GM21526 (cell line): ENCODE measurements around the gene AWAT2.

Experiments
- ATAC-seq: cut with Tn5 transposase; IDR thresholded peaks from one replicate; pipeline ENCODE4 v1.9.1; 2021; ENCODE audit warnings: moderate library complexity; ENCODE audit not compliant: unreplicated experiment, low FRiP score

Gene AWAT2

GRCh38 chrX:70049925-70050324 is at the start of gene AWAT2:
TSS of gene AWAT2 (minus strand) at chrX:70049938. CDS start at chrX:70049932, 6 bp downstream.
- no peak for ATAC-seq

- ATAC-seq: no peak
These were observed 46.3 kb upstream of the AWAT2 start for GRCh38 chrX:70096052-70096451.

DNA sequence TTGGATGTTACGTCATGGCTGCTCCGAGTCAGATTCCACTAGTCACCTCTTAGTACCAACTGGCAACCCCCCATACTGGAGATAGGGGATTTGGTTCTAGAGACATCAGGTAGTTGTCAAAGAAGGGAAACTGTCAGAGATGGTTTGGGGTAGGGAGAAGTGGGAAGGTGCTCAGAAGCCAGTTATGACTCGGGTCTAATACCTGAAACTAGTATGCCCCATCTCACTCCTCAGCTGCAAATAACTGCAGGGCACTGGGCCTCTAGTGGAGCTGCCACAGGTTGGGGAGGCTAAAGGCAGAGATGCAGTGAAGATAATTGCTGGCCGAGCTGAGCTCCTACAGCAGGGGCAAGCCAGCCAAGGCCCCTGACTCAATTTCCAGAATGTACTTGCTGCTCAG is 42.5 kb upstream of the AWAT2 start:
- no peak for ATAC-seq

DNA sequence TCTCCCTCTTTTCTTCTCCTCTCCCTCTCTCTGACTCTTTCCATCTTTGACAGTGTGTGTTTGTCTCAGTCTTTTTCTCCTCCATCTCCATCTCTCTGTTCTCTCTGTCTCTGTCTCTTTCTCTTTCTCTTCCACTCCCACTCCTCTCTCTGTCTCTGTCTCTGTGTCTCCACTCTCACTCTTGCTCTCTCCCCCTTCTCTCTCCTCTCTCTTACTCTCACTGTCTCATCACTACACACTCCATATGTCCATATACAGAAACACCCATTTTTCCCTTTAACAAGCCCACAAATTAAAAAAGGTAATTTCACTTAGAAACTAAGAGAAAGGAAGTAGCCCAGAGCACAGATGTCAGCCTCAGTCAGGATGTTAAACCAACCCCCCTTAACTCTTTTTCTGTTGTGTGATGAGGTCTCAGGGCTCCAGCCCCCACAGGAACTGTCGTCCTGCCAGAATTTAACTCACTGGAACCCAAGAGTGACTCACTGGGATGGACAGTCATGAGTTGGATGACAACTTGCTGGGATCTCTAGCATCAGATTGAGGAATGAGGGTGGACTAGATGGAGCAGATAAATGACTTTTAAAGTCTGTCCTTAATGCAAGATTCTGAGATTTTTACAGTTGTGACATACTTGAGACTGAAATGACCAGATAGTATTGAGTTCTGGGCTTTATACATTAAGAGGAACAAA is 40.0 kb upstream of the AWAT2 start:
- no peak for ATAC-seq

GRCh38 chrX:70088751-70089150 is 39.0 kb upstream of the AWAT2 start:
- ATAC-seq: no peak

- no peak for ATAC-seq
These were observed 38.3 kb upstream of the AWAT2 start for GRCh38 chrX:70087857-70088630.

- ATAC-seq: no peak
These were observed 35.0 kb upstream of the AWAT2 start for GRCh38 chrX:70084592-70085240.

DNA sequence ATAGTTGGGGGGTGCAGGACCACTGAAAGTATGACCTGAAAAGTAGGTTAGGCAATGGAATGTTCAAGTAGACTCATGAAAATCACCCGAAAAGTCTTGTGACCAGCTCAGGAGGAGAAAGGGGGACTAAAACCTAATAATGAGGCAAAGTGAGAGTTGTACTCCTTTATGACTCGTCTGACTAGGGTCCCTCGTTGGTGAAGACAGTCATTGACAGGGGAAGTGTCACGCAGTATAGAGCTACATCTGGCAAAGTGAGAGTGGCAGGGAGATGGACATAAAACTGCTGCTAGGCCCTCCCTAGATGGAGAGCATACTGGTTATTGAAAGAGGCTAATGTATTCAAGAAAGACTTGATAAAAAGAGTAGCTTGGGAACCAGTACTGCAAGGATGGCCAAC is 33.0 kb upstream of the AWAT2 start:
- ATAC-seq: no peak

DNA sequence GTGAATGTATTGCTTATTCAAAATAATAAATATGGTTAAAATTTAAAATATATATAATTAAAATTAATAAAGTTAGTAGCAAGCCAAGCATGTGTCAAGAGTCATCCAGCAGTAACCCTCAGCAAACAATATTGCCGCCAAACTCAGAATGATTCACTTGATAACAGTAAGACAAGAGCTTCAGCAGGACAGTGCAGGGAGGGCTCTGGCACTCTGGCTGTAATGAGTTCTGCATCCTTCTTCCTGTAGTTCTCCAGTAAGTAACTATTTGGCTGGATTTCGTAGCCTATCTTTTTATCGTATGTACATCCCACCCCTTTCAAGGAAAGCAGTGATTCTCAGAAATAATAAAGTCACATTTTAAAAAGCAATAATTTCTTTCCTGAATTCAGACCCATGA is 30.1 kb upstream of the AWAT2 start:
- no peak for ATAC-seq

DNA sequence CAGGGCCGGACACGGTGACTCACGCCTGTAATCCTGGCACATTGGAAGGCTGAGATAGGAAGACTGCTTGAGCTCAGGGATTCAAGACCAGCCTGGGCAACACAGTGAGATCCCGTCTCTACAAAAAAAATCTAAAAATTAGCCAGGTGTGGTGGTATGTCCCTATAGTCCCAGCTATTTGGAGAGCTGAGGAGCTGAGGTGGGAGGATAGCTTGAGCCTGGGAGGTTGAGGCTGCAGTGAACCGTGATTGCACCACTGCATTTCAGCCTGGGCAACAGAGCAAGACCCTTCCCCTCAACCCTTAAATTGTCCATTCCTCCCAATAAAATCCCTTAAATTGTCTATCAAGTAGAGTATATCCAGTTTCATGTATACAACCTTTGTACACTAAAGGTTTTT is 29.6 kb upstream of the AWAT2 start:
- no peak for ATAC-seq

DNA sequence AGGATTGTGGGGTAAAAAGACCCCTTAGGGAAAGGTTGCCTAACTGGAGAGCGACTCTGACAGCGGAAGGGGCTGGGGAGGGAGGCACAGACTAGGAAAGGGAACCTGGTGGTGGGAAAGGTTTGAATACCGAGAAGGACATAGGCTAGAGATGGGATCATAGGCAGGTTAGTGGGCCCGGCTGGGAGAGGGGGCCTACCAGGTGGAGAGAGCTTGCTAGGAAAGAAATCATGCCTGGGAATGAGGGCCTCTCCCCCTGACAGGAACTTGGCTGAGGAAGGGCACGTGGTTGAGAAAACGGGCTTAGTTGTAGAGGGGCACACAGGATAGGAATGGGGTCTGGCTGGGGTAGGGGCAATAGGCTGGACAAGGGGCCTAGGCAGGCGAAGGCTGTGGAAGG is 16.9 kb upstream of the AWAT2 start:
- ATAC-seq: no peak

- no peak for ATAC-seq
These were observed 13.3 kb upstream of the AWAT2 start for GRCh38 chrX:70062961-70063550.

DNA sequence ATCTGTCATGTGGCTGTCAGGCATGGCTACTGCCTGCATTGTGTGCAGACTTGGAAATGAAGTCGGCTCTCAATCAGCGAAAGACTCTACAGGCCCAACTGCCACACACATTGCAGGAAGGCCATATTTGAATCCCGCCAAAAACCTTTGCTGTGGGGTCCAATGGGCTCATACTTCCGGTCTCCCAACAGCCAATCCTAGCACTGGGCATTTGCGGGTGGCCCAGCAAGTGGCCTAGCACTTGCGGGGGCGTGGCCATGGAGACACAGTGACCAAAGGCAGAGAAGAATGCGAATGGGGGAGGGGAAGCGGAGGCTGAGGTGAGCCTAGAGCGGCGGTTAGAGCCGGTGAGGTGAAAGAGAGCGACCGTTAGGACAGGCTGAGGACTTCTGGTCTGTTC is 12.3 kb upstream of the AWAT2 start, which contains the start of gene OTUD6A:
TSS of gene OTUD6A (plus strand) at position 382 of the 400 bp plus-strand sequence. CDS start 68 bp downstream, outside the sequence.
- no peak for ATAC-seq

GRCh38 chrX:70054391-70054790 is 4.7 kb upstream of the AWAT2 start:
- no peak for ATAC-seq

DNA sequence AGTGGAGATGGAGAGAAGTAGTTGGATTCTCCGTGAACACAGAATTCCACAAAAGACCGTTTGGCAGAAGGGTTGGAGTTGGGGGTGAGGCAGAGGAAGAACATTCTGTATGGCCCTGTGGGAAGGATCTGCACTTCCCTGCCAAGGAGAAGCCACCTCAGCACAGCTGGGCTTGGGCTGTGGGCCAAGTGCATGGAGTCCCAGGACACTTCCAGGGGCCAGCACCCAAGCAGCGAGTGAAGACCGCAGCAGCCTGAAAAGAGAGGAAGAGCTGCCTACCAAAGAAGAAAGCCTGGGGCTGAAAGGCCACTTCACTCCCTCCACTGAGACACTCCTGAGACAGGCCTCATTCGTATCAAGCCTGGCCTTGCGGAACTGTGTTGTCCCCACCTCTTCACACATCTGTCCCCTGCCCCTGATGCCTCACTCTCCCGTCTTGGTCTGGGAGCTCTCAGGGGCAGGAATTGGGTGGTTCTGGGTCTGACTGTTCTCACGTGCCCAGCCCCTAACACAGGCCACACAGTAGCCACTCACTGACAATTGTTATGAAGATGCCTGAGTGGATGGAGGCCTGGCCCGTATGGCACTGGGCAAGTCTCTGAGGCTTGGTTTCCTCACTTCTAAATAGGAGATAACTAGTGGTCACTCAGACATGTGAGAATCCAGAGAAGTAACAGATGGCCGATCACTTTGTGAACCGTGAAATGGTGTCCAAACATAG is 3.3 kb upstream of the AWAT2 start:
- no peak for ATAC-seq

DNA sequence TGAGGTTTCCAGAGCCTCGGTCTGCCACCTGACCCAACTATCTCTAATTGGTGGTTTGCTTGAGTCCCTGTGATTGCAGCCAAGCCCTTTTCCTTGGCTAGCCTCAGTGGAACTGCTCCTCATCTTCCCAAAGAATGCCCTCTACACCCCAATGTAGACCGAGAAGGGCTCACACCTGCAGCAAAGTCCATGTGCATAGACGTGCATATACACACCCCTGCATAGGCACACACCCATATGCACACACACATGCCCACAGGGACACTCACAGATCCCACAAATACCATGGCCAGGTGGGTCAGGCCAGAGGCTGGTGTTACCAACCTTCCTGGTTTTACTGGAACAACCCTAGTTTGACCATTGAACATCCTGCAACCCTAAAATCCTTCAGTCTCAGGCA is 332 bp downstream of the AWAT2 start:
- no peak for ATAC-seq

- ATAC-seq: no peak
These were observed 2.8 kb downstream of the AWAT2 start for GRCh38 chrX:70046978-70047377.

- ATAC-seq: no peak
These were observed 5.0 kb downstream of the AWAT2 start for GRCh38 chrX:70044541-70045245.

DNA sequence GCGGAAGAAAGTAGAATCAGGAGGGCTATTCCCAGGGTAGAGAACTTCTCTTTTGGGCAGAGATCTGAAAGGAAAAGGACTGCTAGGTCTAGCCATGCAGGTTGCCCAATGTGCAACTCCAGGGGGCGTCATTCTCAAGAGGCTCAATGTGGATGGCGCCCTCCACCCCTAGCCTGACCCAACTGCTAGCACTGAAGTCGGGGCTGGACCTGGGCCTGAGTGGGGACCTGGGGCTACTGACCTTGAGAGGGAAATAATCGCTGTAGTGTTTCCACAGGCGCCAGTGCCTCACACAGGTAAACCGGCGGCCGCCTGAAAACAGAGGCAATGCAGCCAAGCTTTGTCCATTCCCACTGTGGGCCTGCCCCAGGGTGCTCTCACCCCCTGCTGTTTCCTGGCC is 6.1 kb downstream of the AWAT2 start:
- ATAC-seq: no peak
